Thoracic aorta (tissue), 2 donors: Measurements from ENCODE around the gene N4BP2. TPM values are rescaled to one million over a fixed set of nuclear protein-coding genes. Genes with fewer than 3 reads are reported as not detected.

Source experiments
- ATAC-seq: fragments of 150-250 bp; one replicate; pipeline ENCODE4 v1.8.0; 2017; ENCODE audit warnings: low read depth; ENCODE audit not compliant: insufficient number of reproducible peaks, low FRiP score
- DNase-seq: peaks from one replicate; pipeline ENCODE4 v3.0.0-alpha.2; 2020; ENCODE audit warnings: low spot score
- H3K27ac ChIP-seq, 2 donors: fragments of 200-600 bp; sonication (generic); 1 replicate in 1 of 2; 2 replicates in 1 of 2; pipeline ENCODE4 v1.5.1; 2016; ENCODE audit warnings: mild to moderate bottlenecking in 2 of 2, moderate library complexity in 2 of 2
- H3K27me3 ChIP-seq: fragments of 200-600 bp; sonication (generic); replicated peaks from 2 replicates; pipeline ENCODE4 v1.6.0; 2016; ENCODE audit warnings: mild to moderate bottlenecking; ENCODE audit not compliant: insufficient read depth
- H3K36me3 ChIP-seq: fragments of 200-600 bp; sonication (generic); one replicate; pipeline ENCODE4 v1.5.1; 2016
- H3K4me1 ChIP-seq, 2 donors: fragments of 200-600 bp; sonication (generic); 1 replicate in 1 of 2; 2 replicates in 1 of 2; pipeline versions ENCODE4 v1.5.1 to v1.6.0; 2016; ENCODE audit warnings: low read depth in 2 of 2, mild to moderate bottlenecking in 1 of 2; ENCODE audit not compliant: control insufficient read depth in 1 of 2
- H3K4me3 ChIP-seq: fragments of 200-600 bp; sonication (generic); 2 replicates; pipeline ENCODE4 v1.5.1; 2016; ENCODE audit warnings: mild to moderate bottlenecking
- H3K9me3 ChIP-seq: fragments of 200-600 bp; sonication (generic); 2 replicates; pipeline ENCODE4 v1.5.1; 2016
- total RNA-seq, 2 donors: library from RNA; depleted of rRNA; stranded (reverse); fragments of >200 nt; gene quantifications; one replicate each; pipeline versions ENCODE4 v1.1.0 to v1.2.3, GENCODE V29; 2016
- TF ChIP-seq, protein P1 (sequence below): fragments of 200-600 bp; sonication (generic); IDR thresholded peaks from one replicate; pipeline ENCODE4 v1.5.1; 2019; ENCODE audit warnings: antibody characterized with exemption

N4BP2 gene
- total RNA-seq, 2 donors from 2014 or later, result 5.4 to 10.9 TPM

DNA sequence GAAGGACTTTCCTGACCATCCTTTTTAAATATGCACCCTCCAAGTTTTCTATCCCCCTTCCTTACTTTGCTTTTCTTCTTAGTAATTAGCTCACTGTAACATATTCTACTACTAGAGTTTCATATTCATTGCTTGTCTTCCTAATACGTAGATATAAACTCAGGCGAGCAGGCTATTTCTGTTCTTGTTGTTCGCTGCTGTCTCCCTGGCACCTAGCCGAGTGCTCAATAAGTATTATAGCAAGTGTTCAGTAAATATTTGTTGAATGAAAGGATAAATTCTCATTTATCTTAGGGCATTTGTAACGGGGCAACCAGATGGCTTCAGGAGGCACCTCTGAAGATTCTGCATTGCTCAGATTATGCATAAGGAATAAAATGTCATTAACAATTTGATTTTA lies 133.4 kb downstream of the N4BP2 start:
- H3K9me3 ChIP-seq, result no peaks in the 10 kb centered on the region
- no peak for ATAC-seq
- H3K4me3 ChIP-seq, result no peak overlapping the region
- no peaks in the 10 kb centered on the region for H3K4me1 ChIP-seq
- no peak overlapping the region for H3K27ac ChIP-seq
- no peaks in the 10 kb centered on the region for H3K27me3 ChIP-seq
- TF ChIP-seq, protein P1, sequence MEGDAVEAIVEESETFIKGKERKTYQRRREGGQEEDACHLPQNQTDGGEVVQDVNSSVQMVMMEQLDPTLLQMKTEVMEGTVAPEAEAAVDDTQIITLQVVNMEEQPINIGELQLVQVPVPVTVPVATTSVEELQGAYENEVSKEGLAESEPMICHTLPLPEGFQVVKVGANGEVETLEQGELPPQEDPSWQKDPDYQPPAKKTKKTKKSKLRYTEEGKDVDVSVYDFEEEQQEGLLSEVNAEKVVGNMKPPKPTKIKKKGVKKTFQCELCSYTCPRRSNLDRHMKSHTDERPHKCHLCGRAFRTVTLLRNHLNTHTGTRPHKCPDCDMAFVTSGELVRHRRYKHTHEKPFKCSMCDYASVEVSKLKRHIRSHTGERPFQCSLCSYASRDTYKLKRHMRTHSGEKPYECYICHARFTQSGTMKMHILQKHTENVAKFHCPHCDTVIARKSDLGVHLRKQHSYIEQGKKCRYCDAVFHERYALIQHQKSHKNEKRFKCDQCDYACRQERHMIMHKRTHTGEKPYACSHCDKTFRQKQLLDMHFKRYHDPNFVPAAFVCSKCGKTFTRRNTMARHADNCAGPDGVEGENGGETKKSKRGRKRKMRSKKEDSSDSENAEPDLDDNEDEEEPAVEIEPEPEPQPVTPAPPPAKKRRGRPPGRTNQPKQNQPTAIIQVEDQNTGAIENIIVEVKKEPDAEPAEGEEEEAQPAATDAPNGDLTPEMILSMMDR, result no peak
- no peak for DNase-seq
- H3K36me3 ChIP-seq, result no peaks in the 10 kb centered on the region

DNA sequence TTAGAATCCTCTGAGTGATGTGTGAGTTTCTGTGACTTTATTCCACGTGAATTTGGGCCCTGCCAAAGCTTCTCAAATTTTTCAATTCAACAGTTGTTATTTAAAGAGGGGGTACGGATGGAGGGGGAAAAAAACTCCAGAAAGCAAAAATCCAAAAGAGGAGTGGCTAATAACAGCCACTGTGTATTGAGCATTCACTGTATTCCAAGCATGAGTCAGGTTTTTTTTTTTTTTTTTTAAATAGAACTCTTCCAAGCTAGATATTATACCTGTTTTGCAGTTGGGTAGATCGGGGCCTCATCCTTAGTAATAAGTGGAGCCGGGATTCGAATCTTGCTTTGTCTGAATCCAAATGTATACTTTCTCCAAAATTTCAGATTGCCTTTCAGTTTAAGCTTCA lies 133.8 kb downstream of the N4BP2 start:
- no peak for ATAC-seq
- no peaks in the 10 kb centered on the region for H3K27me3 ChIP-seq
- TF ChIP-seq, protein P1, result no peak
- H3K27ac ChIP-seq, result no peak overlapping the region
- H3K36me3 ChIP-seq, result no peaks in the 10 kb centered on the region
- H3K4me1 ChIP-seq, result no peaks in the 10 kb centered on the region
- no peaks in the 10 kb centered on the region for H3K9me3 ChIP-seq
- no peak overlapping the region for H3K4me3 ChIP-seq
- no peak for DNase-seq

DNA sequence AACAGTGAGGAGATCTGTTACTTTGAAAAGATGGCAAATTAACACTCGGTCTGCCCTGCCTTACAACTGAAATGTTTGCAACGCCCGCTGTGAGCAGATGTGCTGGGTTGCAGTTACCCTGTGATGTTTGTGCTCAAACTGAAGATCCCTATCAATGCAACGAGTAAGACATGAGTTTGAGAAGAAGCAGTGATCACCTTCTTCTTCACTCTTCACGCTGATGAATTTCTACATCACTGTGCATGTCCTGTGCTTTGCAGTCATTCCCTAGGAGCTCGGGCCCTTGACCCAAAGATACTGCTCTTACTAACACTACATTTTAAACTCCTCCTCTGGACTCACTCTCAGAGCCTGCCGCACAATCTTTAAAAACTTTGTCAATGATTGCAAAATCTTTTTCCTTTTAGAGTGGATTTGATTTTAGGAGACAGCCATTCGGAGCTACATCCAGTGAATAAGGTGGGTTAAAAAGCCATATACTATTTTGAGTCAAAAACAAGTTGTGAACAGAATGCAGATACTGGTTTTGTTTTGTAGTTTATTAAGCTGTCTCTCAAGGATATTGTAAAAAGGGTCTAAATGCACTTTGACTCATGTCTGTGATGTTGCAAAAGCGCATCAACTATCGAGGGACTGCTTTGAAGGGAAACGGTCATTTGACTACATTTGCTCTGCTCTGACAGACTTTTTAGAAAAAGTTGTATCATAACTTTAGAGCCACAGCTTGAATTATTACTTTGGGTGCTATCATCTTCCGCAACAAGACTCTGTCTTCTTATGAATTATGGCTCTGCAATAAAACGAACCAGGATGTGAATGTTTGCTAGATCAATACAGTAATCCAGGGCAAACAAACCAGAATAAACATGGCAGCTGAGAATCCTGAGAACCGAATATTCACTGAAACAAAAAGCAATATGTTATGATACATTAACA lies 134.5 kb downstream of the N4BP2 start:
- Histone ChIP-seq H3K27ac (no peak overlapping the region), H3K27me3 (no peaks in the 10 kb centered on the region), H3K9me3 (no peaks in the 10 kb centered on the region), H3K4me1 (no peaks in the 10 kb centered on the region), H3K4me3 (no peak overlapping the region), H3K36me3 (no peaks in the 10 kb centered on the region)
- DNase-seq, result no peak
- ATAC-seq, result no peak
- TF ChIP-seq, protein P1, result no peak

DNA sequence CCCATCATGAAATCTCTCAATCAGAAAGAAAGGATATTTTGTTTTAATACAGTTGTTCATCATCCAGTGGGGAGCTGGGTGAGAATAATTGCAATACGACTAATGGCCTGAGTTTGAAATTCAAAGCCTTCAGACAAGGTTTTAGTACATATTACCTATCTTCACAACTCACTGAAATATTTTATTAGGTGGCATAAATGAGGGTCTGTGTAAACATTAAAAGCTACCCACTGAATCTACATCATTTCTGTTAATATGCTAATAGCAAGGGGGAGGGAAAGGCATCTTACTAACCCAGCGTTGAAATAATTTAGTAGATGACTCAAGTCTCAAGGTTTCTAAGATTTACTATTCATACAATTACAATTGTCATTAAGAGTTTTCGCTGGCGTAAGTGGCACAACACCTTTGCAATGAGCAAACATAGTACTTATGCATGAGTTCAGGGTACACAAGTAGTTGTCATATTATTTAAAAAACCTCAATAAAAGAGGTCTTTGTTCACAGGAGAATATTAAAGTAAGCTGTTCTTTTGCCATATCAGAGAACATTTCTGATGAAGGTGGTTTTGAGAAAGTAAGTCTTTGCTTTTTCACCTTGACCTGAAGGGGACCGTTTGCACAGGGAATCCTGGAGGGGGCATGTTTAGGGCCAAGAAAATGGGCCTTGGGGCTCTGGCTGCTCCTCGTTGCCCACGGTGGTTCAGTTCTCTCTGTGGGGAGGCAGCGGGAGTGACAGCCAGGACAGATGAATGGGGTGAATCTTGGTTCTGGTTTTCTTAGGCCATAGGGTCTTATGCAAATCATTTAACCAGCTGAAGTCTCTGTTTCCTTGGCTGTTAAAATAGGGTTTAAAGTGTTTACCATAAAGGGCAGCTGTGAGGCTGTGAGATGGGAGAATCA lies 135.7 kb downstream of the N4BP2 start:
- no peaks in the 10 kb centered on the region for H3K36me3 ChIP-seq
- H3K4me1 ChIP-seq, result no peaks in the 10 kb centered on the region
- H3K27ac ChIP-seq, result no peak overlapping the region
- H3K4me3 ChIP-seq, result no peak overlapping the region
- ATAC-seq (no peak), DNase-seq (no peak)
- H3K27me3 ChIP-seq, result no peaks in the 10 kb centered on the region
- TF ChIP-seq, protein P1, result no peak
- H3K9me3 ChIP-seq, result no peaks in the 10 kb centered on the region

DNA sequence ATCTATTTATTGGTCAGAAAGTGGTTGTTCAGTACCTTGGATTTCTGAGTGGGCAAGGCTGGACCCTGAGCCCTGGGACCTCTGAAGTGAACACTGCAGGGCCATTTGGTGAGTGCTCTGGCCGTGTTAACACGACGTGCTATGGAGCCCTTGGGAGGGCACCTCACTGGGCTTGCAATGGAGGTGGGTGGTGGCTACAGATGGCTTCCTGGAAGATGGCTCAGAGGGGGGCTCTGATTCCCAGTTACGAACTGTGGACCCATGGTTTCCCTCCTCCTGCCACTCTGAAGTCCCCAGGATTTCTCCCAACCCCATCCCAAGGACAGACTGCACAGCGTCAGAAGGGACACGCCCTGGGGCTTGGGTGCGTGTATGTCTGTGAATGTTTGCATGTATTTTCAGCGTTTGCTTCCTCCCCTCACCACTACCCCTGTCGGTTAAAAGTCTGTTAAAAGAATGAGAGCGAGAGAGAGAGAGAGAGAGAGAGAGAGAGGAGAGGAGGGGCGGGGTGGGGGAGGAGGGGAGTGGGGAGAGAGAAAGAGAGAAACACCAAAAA lies 136.4 kb downstream of the N4BP2 start:
- TF ChIP-seq, protein P1, result no peak
- ATAC-seq, result no peak
- Histone ChIP-seq H3K9me3 (no peaks in the 10 kb centered on the region), H3K4me3 (no peak overlapping the region), H3K36me3 (no peaks in the 10 kb centered on the region), H3K27ac (no peak overlapping the region), H3K4me1 (no peaks in the 10 kb centered on the region), H3K27me3 (no peaks in the 10 kb centered on the region)
- no peak for DNase-seq
